HG03108 (cell line): ENCODE data around the gene MUSTN1.

Experiments used
- ATAC-seq: cut with Tn5 transposase; IDR thresholded peaks from one replicate; pipeline ENCODE4 v1.9.1; 2021; ENCODE audit warnings: moderate library complexity; ENCODE audit not compliant: unreplicated experiment

MUSTN1 gene

GRCh38 chr3:52809662-52810377, 25.0 kb downstream of the MUSTN1 start:
- no peak for ATAC-seq

GRCh38 chr3:52809149-52809548, 25.7 kb downstream of the MUSTN1 start:
- ATAC-seq: no peak

DNA sequence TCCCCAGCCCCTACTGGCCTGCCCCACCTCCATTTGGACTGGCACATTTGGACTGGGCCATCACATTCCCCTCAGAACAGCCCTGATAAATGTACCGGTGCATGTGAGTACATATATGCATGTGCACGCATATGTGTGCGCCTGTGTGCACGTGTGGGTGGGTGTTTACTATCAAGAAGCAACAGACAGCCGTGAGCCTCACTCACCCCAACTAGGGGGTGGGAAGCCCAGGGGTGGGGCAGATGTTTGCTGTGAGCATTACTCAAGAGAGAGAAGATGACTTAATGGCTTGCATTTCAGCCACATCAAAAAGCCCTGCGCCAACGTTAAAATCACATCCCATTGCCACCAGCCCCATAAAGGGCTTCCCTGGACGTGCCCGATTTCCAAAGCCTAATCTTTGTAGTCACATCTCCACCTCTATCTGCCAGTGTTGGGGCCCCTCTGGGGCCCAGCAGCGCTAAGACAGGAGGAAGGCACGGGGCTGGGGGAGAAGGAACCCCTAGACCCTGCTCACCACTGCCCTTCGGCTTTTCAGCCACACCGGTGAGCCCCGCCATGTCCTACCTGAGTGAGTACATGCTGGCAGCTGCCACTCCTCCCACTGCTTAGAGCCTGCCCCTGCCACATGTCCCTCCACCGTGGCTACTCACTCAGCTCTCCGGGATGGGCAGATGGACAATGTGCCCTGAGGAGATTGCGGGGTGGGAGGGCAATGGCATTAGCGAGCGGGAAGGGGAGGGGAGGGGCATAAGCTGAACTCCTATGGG, 29.4 kb downstream of the MUSTN1 start:
- ATAC-seq: no peak

DNA sequence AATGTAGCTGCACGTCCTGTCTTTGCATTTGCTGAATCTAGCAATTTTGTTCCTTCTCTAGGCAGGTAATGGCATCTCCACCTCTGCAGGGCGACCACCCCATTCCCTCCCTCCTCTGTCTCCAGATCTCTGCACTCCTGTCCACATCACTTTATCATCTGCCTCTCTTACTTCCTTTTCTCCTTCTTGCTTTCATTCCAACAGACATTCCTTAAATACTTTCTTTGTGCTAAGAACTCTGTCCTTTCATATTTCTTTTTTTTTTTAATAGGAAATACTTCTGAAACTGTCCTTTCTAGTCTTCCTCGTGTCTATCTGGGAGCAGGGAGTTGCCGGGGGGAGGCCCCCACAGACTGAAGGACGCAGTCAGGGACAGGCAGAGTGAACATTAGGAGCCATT, 33.0 kb downstream of the MUSTN1 start:
- no peak for ATAC-seq

DNA sequence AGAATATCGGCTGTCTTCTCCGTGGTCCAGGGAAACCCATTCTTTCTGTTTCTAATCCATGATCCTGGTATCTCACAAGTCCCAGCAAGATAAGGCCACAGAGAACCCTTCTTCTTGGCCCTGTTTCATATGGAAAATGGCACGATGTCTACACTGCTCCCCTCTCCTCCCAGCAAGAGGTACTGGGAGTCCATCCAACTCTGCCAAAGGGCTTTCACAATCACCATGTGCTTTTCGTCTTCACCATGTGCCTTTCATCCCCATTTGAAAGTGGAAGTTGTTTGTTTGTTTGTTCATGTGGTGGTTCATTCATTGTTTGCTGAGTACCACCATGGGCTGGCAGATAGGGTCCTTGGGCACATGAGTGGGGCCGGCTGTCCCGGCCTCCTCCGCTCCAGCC, 34.7 kb downstream of the MUSTN1 start:
- no peak for ATAC-seq

DNA sequence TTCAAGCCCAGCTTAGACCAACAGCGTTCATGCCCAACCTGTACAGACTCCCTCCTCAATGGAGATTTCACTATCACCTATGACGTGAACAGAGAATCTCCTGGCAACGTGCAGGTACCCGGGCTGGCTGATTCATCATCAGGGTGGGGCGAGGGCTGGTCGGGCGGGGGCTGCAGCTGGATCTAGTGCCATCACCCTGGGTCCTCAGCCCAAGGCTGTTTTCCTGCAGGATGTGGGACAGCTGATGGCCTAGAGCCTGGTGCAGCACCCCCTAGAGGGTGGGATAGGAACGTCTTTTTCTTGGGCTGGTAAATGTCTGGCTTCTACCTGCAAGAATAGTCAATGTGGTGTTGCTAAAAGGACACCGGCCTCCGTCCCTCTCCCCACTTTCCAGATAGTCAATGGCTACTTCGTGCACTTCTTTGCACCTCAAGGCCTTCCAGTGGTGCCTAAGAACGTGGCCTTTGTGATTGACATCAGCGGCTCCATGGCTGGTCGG, 35.8 kb downstream of the MUSTN1 start:
- ATAC-seq: no peak

GRCh38 chr3:52798376-52798977, 36.3 kb downstream of the MUSTN1 start:
- ATAC-seq: no peak

DNA sequence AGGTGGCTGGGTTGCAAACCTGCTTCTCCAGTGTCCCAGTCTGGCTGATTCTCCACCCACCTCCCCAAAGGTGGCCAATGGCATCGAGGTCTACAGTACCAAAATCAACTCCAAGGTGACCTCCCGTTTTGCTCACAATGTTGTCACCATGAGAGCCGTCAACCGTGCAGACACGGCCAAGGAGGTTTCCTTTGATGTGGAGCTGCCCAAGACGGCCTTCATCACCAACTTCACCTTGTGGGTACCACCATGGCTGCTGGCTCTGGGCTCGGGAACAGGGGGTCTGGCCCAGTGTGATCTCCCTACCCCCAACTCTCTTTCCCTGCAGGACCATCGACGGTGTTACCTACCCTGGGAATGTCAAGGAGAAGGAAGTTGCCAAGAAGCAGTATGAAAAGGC, 38.4 kb downstream of the MUSTN1 start:
- ATAC-seq: no peak

GRCh38 chr3:52795298-52795900, 39.4 kb downstream of the MUSTN1 start:
- ATAC-seq: no peak

DNA sequence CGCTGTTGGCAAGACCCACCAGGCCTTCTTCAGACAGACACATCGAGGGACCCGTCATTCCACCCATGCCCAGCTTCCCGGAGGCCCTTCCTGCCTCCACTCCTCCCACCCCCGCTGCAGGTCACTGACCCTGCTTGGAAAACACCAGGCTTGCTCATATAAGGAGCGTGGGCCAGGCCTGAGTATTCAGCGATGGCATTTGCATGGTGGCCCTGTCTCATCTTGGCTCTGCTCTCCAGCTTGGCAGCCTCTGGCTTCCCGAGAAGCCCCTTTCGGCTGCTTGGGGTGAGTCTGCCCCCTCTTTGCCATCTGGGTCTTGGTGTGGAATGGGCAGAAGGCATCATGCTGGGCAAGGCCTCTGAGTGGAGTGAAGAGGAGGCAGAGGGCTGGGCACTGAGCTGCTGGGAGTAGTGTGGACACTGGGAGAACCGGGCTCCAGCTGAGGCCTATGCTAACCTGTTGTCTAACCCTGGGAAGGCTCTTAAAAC, 40.2 kb downstream of the MUSTN1 start, which contains the start of gene ITIH3:
TSS of gene ITIH3 (plus strand) at position 185 of the 488 bp plus-strand sequence. CDS start at position 193, 8 bp downstream.
- ATAC-seq: no peak

DNA sequence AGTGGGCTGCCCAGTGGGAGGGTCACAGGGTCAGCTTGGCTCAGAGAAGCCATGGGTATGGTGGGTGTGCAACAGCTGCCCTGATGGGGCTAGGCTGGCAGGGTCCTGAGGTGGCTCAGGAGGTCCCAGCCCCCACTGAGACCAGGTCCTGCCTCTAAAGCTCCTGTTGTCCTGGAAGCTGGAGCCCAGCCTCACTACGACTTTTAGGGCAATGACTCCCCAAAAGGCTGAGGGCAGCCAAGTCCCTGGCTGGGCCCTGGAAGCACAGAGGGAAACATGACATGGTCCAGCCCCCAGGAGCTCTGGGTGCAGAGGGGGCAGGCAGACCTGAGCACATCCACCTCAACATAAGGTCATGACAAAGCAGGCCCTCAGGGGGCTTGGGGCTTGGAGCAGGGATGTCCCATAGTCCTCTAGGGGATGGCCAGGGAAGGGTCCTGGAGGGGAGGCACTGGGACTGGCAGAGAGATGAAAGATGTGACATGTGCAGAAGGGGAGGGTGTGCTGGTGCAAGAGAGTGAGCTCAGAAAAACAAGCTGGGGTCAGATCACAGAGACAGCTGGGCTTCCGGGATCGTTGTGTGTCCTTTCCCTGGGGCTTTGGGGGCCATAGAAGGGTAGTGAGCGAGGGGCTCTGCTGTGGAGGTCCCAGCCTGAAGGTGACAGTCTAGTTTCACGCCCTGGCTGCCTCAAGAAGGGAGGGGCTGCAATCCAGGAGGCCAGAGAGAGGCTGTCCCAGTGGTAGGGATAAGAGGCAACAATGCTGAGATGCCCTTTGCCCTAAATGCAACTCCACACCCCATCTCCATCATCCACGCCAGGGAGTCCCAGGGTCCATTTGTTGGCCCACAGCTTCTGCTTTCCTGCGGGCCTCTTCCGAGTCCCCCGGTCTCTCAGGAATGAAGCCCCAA, 40.9 kb downstream of the MUSTN1 start:
- no peak for ATAC-seq

- ATAC-seq: no peak
Measured at GRCh38 chr3:52792961-52793695, 41.7 kb downstream of the MUSTN1 start.

DNA sequence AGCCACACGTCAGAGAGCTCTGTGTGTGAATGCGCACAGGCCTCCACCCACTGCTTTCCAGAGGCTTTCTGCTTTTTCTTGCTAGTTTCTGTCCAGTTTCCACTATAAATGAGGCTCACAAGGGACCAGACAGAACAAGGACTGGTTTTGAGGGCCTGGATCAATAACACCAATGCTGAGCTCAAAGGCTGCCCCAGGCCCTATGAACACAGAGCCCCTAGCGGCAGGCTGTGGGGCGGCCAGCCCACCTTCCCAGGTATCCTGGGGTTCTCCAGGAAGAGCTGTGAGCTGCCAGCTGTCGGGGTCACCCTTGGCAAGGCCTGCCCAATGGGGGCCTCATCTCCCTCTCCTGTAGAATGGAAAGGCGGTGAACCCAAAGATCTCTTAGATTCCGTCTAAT, 42.4 kb downstream of the MUSTN1 start:
- no peak for ATAC-seq

- ATAC-seq: no peak
Measured at GRCh38 chr3:52791928-52792327, 42.9 kb downstream of the MUSTN1 start.

GRCh38 chr3:52791366-52791765, 43.5 kb downstream of the MUSTN1 start:
- ATAC-seq: no peak

GRCh38 chr3:52790741-52791140, 44.1 kb downstream of the MUSTN1 start:
- ATAC-seq: no peak

DNA sequence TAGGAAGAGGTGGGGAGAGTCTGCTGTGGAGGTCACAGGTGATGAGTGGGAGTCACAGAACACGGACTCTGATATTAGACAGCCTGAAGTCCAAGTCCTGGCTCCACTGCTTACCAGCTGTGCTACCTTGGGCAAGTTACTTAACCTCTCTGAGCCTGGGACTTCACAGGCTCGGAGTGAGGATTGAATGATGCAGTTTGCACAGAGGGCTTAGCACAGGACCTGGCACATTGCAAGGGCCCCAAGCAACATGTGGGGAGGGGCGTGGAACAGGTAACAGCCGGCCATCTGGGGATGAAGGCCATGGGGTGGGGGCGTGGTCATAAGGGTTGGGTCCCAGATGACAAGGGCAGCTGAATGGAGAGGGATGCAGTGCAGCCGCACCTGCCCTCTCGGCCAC, 44.5 kb downstream of the MUSTN1 start:
- ATAC-seq: no peak

GRCh38 chr3:52789746-52790040, 45.1 kb downstream of the MUSTN1 start:
- ATAC-seq: no peak

DNA sequence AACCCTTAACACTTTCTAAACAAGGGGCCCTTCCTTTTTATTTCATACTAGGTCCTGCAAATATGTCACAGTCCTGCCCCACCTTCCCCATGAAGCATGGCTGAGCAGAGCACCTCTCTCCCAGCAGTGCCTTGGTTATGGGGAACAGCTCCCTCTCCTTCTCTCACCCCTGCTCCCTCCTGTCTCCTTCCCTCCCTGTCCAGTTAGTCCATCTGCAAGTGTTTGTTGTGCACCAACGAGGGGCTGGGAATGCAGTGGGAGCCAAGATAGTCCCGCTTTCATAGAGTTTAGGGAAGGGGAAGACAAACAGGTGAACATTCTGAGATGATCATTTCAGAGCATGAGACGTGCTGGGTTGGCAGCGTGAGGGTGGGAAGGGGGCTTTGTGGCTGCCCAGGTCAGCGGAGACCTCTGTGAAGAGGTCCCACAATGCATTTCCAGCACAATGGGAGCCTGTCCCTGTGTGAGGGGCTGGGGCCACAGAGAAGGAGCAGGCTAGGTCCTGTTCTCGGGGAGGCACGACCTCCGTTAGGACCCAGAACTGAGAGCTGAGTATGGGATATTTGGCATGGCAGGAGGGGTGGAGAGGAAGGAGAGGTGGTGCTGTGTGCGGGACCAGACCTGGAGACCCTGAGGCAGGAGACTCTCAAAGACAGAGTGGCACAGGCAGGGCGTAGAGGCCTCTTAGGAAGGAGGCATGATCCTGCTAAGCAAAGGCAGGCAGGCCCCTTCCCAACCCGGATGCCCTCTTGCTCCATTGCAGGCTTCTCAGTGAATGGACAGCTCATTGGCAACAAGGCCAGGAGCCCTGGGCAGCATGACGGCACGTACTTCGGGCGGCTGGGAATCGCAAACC, 45.7 kb downstream of the MUSTN1 start:
- ATAC-seq: no peak
